K562 (cell line): ENCODE data around the gene ZNF8. TPM values are rescaled to one million over a fixed set of nuclear protein-coding genes. Genes with fewer than 3 reads are reported as not detected.

Experiments
- ATF2 ChIP-seq: sonication (generic); formaldehyde crosslinking; IDR thresholded peaks from 2 replicates; pipeline ENCODE4 v1.8.1; 2022; ENCODE audit warnings: missing genetic modification reagents
- CAMTA2 ChIP-seq: fragments of 250-450 bp; sonication (Bioruptor Pico); conservative IDR thresholded peaks from 2 replicates; pipeline ENCODE4 v1.5.1; 2022
- EHMT2 ChIP-seq: fragments of 450-650 bp; IDR thresholded peaks from 2 replicates; pipeline ENCODE4 v1.6.1; 2018; ENCODE audit warnings: antibody characterized with exemption
- ELK3 ChIP-seq: fragments of 450-650 bp; formaldehyde crosslinking; IDR thresholded peaks from 2 replicates; pipeline ENCODE4 v1.4.0; 2020; ENCODE audit warnings: mild to moderate bottlenecking
- HMG20A ChIP-seq: fragments of 450-650 bp; formaldehyde crosslinking; conservative IDR thresholded peaks from 2 replicates; pipeline ENCODE4 v1.4.0; 2020; ENCODE audit warnings: mild to moderate bottlenecking, mixed read lengths
- HMG20B ChIP-seq: fragments of 250-450 bp; sonication (Bioruptor Pico); IDR thresholded peaks from 2 replicates; pipeline ENCODE4 v1.5.0; 2021; ENCODE audit warnings: mild to moderate bottlenecking
- MXD1 ChIP-seq: fragments of 250-450 bp; sonication (Bioruptor Pico); IDR thresholded peaks from 2 replicates; pipeline ENCODE4 v1.8.0; 2021; ENCODE audit warnings: borderline replicate concordance, mild to moderate bottlenecking, moderate library complexity; ENCODE audit not compliant: poor library complexity, severe bottlenecking
- PBX2 ChIP-seq, 2 experiments: IDR thresholded peaks in 1 of 2; conservative IDR thresholded peaks in 1 of 2; 2 replicates each; pipeline ENCODE4 v1.6.1; 2016; ENCODE audit warnings: low read depth in 2 of 2, mild to moderate bottlenecking in 1 of 2, missing compliant biosample characterization in 1 of 2, missing genetic modification characterization in 1 of 2, moderate library complexity in 1 of 2
- SOX6 ChIP-seq: fragments of 450-650 bp; IDR thresholded peaks from 2 replicates; pipeline ENCODE4 v1.6.1; 2014; ENCODE audit warnings: mild to moderate bottlenecking
- TCF3 ChIP-seq: sonication (generic); formaldehyde crosslinking; IDR thresholded peaks from 2 replicates; pipeline ENCODE4 v1.4.0; 2020; ENCODE audit warnings: mild to moderate bottlenecking, missing genetic modification reagents
- TGIF2 ChIP-seq: sonication (generic); formaldehyde crosslinking; IDR thresholded peaks from 2 replicates; pipeline ENCODE4 v1.8.1; 2022; ENCODE audit warnings: mild to moderate bottlenecking, missing genetic modification reagents, moderate library complexity
- ZBTB26 ChIP-seq: fragments of 450-650 bp; formaldehyde crosslinking; IDR thresholded peaks from 2 replicates; pipeline ENCODE4 v1.4.0; 2022; ENCODE audit warnings: missing genetic modification characterization
- ZMIZ1 ChIP-seq, 2 experiments: fragments of 150-350 bp in 1 of 2; IDR thresholded peaks; 2 replicates each; pipeline ENCODE4 v1.6.1; 2012 to 2016; ENCODE audit warnings: low read depth in 2 of 2, low read length in 2 of 2, mild to moderate bottlenecking in 1 of 2, moderate library complexity in 1 of 2
- ZNF232 ChIP-seq: sonication (generic); formaldehyde crosslinking; IDR thresholded peaks from 2 replicates; pipeline ENCODE4 v1.8.0; 2022; ENCODE audit warnings: mild to moderate bottlenecking, missing genetic modification reagents
- ZNF586 ChIP-seq: fragments of 450-650 bp; formaldehyde crosslinking; conservative IDR thresholded peaks from 2 replicates; pipeline ENCODE4 v1.4.0; 2020; ENCODE audit warnings: mild to moderate bottlenecking, moderate library complexity
- ZNF655 ChIP-seq: fragments of 250-450 bp; sonication (Bioruptor Pico); IDR thresholded peaks from 2 replicates; pipeline ENCODE4 v1.5.0; 2021
- polyA plus RNA-seq, 8 experiments: library from polyadenylated mRNA; depleted of rRNA in 4 of 8; stranded (reverse) in 5 of 8; unstranded in 3 of 8; fragments of >200 nt; fragmentation: Nextera tagmentation in 2 of 8; fragmentation: Illumina TruSeq in 1 of 8; extraction: Ambion mirVana in 2 of 8; extraction: Trizol in 1 of 8; gene quantifications; 2 replicates each; pipeline versions ENCODE4 v1.2.1 to v1.2.3, GENCODE V29; 2011 to 2014; ENCODE audit warnings: inconsistent platforms in 1 of 8, missing spikeins in 1 of 8
- total RNA-seq, 7 experiments: library from RNA; depleted of rRNA in 6 of 7; stranded (reverse); fragments of >200 nt in 6 of 7; fragmentation: Illumina TruSeq in 2 of 7; extraction: Trizol in 2 of 7; gene quantifications; 2 replicates each; pipeline versions ENCODE4 v1.2.1 to v1.2.3, GENCODE V29; 2011 to 2021; ENCODE audit warnings: low replicate concordance in 1 of 7

ZNF8 gene
- total and polyA plus RNA-seq, 9 of the 15 experiments (the other 6 are each of a cell fraction or from before 2014, with no cell fraction given): 0.71 to 7.7 (median 4.7) TPM

GRCh38 chr19:58304255-58304654, 25.5 kb downstream of the ZNF8 start (continued):
- TF ChIP-seq HMG20B (CRISPR knock-in tag): no peak
- TF ChIP-seq ZMIZ1 (IDR thresholded peaks at IDR 0.05; ENCODE audit: low read depth in 2 of 2, low read length in 2 of 2): no peak
- peak; percentile 50 for TF ChIP-seq TCF3 (CRISPR knock-in tag)
- no peak for TF ChIP-seq ATF2 (CRISPR knock-in tag)
- no peak for TF ChIP-seq ZNF655 (CRISPR knock-in tag)
- TF ChIP-seq ZNF586 (CRISPR knock-in tag): no peak
- TF ChIP-seq SOX6: peak; percentile 14; the same call in 1 of the 2 replicates
- TF ChIP-seq MXD1 (CRISPR knock-in tag): no peak
- TF ChIP-seq ELK3 (CRISPR knock-in tag): no peak
- TF ChIP-seq CAMTA2 (CRISPR knock-in tag): no peak
- TF ChIP-seq EHMT2: no peak
- no peak for TF ChIP-seq PBX2 (CRISPR knock-in tag; IDR thresholded peaks at IDR 0.05; ENCODE audit: low read depth)
- no peak for TF ChIP-seq PBX2 (tag; conservative IDR thresholded peaks at IDR 0.05; ENCODE audit: low read depth)
- no peak for TF ChIP-seq TGIF2 (CRISPR knock-in tag)
- no peak for TF ChIP-seq ZNF232 (CRISPR knock-in tag)
- TF ChIP-seq HMG20A (CRISPR knock-in tag): no peak
- no peak for TF ChIP-seq ZBTB26 (CRISPR knock-in tag)
